HCT116 (cell line): ENCODE results near the gene ZNF25.
A peak's percentile ranks its signal among the peaks of the same experiment; 100 is the strongest.

Experiments used
- CBX3 ChIP-seq: IDR thresholded peaks from 2 replicates; pipeline ENCODE4 v1.6.1; 2012; ENCODE audit warnings: low read depth
- CEBPB ChIP-seq: IDR thresholded peaks from 2 replicates; pipeline ENCODE4 v1.6.1; 2012; ENCODE audit warnings: low read depth
- POLR2A ChIP-seq: IDR thresholded peaks from 2 replicates; pipeline ENCODE4 v1.7.0; 2011; ENCODE audit warnings: borderline replicate concordance; ENCODE audit not compliant: insufficient read depth, insufficient read length; ENCODE audit errors: extremely low read depth
- POLR2AphosphoS5 ChIP-seq: IDR thresholded peaks from 2 replicates; pipeline ENCODE4 v1.6.1; 2011; ENCODE audit warnings: mild to moderate bottlenecking, low read depth, low read length, moderate library complexity
- RAD21 ChIP-seq: IDR thresholded peaks from 2 replicates; pipeline ENCODE4 v1.6.1; 2012; ENCODE audit warnings: low read depth, mild to moderate bottlenecking
- SP1 ChIP-seq: IDR thresholded peaks from 2 replicates; pipeline ENCODE4 v1.6.1; 2012; ENCODE audit warnings: low read depth
- SRF ChIP-seq: IDR thresholded peaks from 2 replicates; pipeline ENCODE4 v1.6.1; 2012; ENCODE audit warnings: low read depth
- YY1 ChIP-seq: IDR thresholded peaks from 2 replicates; pipeline ENCODE4 v1.6.1; 2011; ENCODE audit warnings: low read length, low read depth, moderate library complexity, mild to moderate bottlenecking; ENCODE audit not compliant: insufficient replicate concordance; ENCODE audit errors: extremely low read depth
- TF ChIP-seq, protein P1 (sequence below), 3 experiments: fragments of 200-600 bp in 1 of 3; sonication (generic) in 1 of 3; IDR thresholded peaks in 2 of 3; conservative IDR thresholded peaks in 1 of 3; 2 replicates each; pipeline ENCODE4 v1.5.1; 2012 to 2017; ENCODE audit warnings: low read depth in 2 of 3, low read length in 2 of 3, antibody characterized with exemption in 1 of 3, borderline replicate concordance in 1 of 3, control low read depth in 1 of 3, mild to moderate bottlenecking in 1 of 3, mixed read lengths in 1 of 3, mixed run types in 1 of 3, moderate library complexity in 1 of 3; ENCODE audit not compliant: insufficient read depth in 1 of 3
- TF ChIP-seq, protein P2 (sequence below): IDR thresholded peaks from 2 replicates; pipeline ENCODE4 v1.6.1; 2012
- TF ChIP-seq, protein P3 (sequence below): IDR thresholded peaks from 2 replicates; pipeline ENCODE4 v1.6.1; 2012; ENCODE audit warnings: low read depth
- TF ChIP-seq, protein P4 (sequence below): IDR thresholded peaks from 2 replicates; pipeline ENCODE4 v1.6.1; 2012

DNA sequence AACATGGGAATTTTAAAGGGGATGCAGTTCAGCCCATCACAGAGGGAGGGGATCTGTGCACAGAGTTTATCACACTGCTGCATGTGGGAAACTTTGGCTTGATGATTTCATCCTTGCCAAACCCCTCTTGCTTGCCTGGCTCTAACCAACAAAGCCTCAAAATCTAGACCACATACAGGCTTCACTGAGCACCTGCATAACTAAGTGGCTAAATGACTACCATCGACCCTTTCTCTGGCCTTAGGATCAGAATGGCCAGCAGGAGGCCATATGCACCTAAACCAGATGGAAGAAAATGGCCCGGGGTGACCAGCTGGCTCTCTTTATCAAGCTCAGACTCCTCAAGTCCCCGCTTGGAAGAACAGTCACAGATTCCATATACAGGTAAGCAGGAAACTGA is 15.6 kb upstream of the ZNF25 start:
- no peak for TF ChIP-seq POLR2AphosphoS5
- TF ChIP-seq POLR2A: no peak
- TF ChIP-seq, protein P1, sequence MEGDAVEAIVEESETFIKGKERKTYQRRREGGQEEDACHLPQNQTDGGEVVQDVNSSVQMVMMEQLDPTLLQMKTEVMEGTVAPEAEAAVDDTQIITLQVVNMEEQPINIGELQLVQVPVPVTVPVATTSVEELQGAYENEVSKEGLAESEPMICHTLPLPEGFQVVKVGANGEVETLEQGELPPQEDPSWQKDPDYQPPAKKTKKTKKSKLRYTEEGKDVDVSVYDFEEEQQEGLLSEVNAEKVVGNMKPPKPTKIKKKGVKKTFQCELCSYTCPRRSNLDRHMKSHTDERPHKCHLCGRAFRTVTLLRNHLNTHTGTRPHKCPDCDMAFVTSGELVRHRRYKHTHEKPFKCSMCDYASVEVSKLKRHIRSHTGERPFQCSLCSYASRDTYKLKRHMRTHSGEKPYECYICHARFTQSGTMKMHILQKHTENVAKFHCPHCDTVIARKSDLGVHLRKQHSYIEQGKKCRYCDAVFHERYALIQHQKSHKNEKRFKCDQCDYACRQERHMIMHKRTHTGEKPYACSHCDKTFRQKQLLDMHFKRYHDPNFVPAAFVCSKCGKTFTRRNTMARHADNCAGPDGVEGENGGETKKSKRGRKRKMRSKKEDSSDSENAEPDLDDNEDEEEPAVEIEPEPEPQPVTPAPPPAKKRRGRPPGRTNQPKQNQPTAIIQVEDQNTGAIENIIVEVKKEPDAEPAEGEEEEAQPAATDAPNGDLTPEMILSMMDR (IDR thresholded peaks at IDR 0.05 in 2 of 3, conservative IDR thresholded peaks at IDR 0.05 in 1 of 3; ENCODE audit: borderline replicate concordance in 1 of 3, insufficient read depth in 1 of 3, low read depth in 2 of 3, low read length in 2 of 3): peak in 2 of 3 experiments; percentile 13 to 28; a peak in 1 of 6 replicates
- TF ChIP-seq, protein P2, sequence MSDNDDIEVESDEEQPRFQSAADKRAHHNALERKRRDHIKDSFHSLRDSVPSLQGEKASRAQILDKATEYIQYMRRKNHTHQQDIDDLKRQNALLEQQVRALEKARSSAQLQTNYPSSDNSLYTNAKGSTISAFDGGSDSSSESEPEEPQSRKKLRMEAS: no peak
- TF ChIP-seq, protein P3, sequence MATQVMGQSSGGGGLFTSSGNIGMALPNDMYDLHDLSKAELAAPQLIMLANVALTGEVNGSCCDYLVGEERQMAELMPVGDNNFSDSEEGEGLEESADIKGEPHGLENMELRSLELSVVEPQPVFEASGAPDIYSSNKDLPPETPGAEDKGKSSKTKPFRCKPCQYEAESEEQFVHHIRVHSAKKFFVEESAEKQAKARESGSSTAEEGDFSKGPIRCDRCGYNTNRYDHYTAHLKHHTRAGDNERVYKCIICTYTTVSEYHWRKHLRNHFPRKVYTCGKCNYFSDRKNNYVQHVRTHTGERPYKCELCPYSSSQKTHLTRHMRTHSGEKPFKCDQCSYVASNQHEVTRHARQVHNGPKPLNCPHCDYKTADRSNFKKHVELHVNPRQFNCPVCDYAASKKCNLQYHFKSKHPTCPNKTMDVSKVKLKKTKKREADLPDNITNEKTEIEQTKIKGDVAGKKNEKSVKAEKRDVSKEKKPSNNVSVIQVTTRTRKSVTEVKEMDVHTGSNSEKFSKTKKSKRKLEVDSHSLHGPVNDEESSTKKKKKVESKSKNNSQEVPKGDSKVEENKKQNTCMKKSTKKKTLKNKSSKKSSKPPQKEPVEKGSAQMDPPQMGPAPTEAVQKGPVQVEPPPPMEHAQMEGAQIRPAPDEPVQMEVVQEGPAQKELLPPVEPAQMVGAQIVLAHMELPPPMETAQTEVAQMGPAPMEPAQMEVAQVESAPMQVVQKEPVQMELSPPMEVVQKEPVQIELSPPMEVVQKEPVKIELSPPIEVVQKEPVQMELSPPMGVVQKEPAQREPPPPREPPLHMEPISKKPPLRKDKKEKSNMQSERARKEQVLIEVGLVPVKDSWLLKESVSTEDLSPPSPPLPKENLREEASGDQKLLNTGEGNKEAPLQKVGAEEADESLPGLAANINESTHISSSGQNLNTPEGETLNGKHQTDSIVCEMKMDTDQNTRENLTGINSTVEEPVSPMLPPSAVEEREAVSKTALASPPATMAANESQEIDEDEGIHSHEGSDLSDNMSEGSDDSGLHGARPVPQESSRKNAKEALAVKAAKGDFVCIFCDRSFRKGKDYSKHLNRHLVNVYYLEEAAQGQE: no peak
- TF ChIP-seq, protein P4, sequence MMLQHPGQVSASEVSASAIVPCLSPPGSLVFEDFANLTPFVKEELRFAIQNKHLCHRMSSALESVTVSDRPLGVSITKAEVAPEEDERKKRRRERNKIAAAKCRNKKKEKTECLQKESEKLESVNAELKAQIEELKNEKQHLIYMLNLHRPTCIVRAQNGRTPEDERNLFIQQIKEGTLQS: no peak
- 0 out of 2 replicates have a peak, but pooled peaks have one; percentile 15 for TF ChIP-seq RAD21
- no peak for TF ChIP-seq CBX3
- no peak for TF ChIP-seq YY1
- no peak for TF ChIP-seq SRF
- TF ChIP-seq CEBPB: no peak
- no peak for TF ChIP-seq SP1
